Stimulated activated CD4-positive, alpha-beta T cell treated with anti-CD3 and anti-CD28 coated beads, Interleukin-1b, Interleukin-23, amount 100 ng/mL, for 1 hour (primary cell): Measurements from ENCODE around the gene ZP1.
"Not testable (repeated sequence)": the region's sequence is repeated elsewhere in the genome, so short reads cannot be mapped to it uniquely, and the experiment has no call there.

Experiments
- DNase-seq, 2 donors: peaks; one replicate each; pipeline ENCODE4 v3.0.0-alpha.2; 2020; ENCODE audit warnings: low read depth in 2 of 2

Gene ZP1

GRCh38 chr11:60866911-60867870, at the start of gene ZP1:
Gene ZP1 (plus strand): TSS chr11:60867542. CDS start chr11:60867562, 20 bp downstream.
- no peak for DNase-seq

GRCh38 chr11:60818057-60818456, 49.3 kb upstream of the ZP1 start:
- no peak for DNase-seq

GRCh38 chr11:60821827-60822599, 45.3 kb upstream of the ZP1 start:
- DNase-seq = no peak

GRCh38 chr11:60823745-60824306, 43.5 kb upstream of the ZP1 start:
- not testable (repeated sequence) for DNase-seq

GRCh38 chr11:60825118-60825517, 42.2 kb upstream of the ZP1 start:
- no peak for DNase-seq

GRCh38 chr11:60825790-60826189, 41.6 kb upstream of the ZP1 start:
- no peak for DNase-seq

- DNase-seq = no peak
Measured at GRCh38 chr11:60830478-60831142, 36.7 kb upstream of the ZP1 start.

GRCh38 chr11:60831143-60831500, 36.2 kb upstream of the ZP1 start:
- peak; percentile 60 to 65 for DNase-seq

GRCh38 chr11:60831501-60832079, 35.8 kb upstream of the ZP1 start:
- no peak for DNase-seq

GRCh38 chr11:60834742-60835533, 32.4 kb upstream of the ZP1 start:
- DNase-seq = no peak

- no peak for DNase-seq
Measured at GRCh38 chr11:60835534-60835846, 31.9 kb upstream of the ZP1 start.

GRCh38 chr11:60836866-60837515, 30.4 kb upstream of the ZP1 start:
- DNase-seq = no peak

- no peak for DNase-seq
Measured at GRCh38 chr11:60838132-60838531, 29.2 kb upstream of the ZP1 start.

- DNase-seq = no peak
Measured at GRCh38 chr11:60840470-60841430, 26.6 kb upstream of the ZP1 start.

GRCh38 chr11:60841797-60842667, 25.3 kb upstream of the ZP1 start, which contains the start of gene CCDC86:
Gene CCDC86 (plus strand): TSS chr11:60842113. CDS start chr11:60842125, 12 bp downstream.
- peak; percentile 96 to 99 for DNase-seq

GRCh38 chr11:60842668-60843600, 24.4 kb upstream of the ZP1 start:
- no peak for DNase-seq
